Testis (tissue), 2 donors: ENCODE results near the gene MAP2.

Experiments used
- POLR2A ChIP-seq: fragments of 450-650 bp; IDR thresholded peaks from one replicate; pipeline ENCODE4 v1.6.1; 2017; ENCODE audit warnings: antibody characterized with exemption, mild to moderate bottlenecking, moderate library complexity
- TF ChIP-seq, protein P1 (sequence below), 3 experiments: fragments of 450-650 bp in 2 of 3; fragments of 200-600 bp in 1 of 3; sonication (generic) in 1 of 3; IDR thresholded peaks; one replicate each; pipeline ENCODE4 v1.5.1; 2016 to 2019; ENCODE audit warnings: antibody characterized with exemption in 3 of 3, mild to moderate bottlenecking in 2 of 3, moderate library complexity in 1 of 3

DNA sequence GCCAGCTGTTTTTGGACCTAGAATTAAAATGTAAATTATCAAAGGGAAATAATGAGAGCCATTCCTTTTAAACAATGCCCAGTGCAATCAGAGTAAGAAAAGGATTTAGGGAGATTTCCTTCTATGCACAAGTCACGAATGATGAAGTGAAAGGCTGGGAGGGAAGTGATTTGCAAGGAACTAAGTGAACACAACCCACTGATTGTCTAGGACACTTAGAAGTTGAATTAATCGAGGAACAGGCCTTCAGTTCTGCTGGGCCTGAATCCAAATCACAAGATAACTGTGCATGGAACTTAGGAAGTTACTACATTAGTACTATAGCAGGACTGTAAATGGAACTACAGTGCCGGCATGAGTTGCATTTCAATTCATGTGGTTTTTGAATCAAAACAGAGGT lies 17.7 kb downstream of the MAP2 start:
- TF ChIP-seq, protein P1, sequence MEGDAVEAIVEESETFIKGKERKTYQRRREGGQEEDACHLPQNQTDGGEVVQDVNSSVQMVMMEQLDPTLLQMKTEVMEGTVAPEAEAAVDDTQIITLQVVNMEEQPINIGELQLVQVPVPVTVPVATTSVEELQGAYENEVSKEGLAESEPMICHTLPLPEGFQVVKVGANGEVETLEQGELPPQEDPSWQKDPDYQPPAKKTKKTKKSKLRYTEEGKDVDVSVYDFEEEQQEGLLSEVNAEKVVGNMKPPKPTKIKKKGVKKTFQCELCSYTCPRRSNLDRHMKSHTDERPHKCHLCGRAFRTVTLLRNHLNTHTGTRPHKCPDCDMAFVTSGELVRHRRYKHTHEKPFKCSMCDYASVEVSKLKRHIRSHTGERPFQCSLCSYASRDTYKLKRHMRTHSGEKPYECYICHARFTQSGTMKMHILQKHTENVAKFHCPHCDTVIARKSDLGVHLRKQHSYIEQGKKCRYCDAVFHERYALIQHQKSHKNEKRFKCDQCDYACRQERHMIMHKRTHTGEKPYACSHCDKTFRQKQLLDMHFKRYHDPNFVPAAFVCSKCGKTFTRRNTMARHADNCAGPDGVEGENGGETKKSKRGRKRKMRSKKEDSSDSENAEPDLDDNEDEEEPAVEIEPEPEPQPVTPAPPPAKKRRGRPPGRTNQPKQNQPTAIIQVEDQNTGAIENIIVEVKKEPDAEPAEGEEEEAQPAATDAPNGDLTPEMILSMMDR (IDR thresholded peaks at IDR 0.05), result no peak
- no peak for TF ChIP-seq POLR2A
